ENCODE data around the gene FFAR2.
"Not testable (repeated sequence)": the region's sequence is repeated elsewhere in the genome, so short reads cannot be mapped to it uniquely, and the experiment has no call there.

Gene FFAR2

DNA sequence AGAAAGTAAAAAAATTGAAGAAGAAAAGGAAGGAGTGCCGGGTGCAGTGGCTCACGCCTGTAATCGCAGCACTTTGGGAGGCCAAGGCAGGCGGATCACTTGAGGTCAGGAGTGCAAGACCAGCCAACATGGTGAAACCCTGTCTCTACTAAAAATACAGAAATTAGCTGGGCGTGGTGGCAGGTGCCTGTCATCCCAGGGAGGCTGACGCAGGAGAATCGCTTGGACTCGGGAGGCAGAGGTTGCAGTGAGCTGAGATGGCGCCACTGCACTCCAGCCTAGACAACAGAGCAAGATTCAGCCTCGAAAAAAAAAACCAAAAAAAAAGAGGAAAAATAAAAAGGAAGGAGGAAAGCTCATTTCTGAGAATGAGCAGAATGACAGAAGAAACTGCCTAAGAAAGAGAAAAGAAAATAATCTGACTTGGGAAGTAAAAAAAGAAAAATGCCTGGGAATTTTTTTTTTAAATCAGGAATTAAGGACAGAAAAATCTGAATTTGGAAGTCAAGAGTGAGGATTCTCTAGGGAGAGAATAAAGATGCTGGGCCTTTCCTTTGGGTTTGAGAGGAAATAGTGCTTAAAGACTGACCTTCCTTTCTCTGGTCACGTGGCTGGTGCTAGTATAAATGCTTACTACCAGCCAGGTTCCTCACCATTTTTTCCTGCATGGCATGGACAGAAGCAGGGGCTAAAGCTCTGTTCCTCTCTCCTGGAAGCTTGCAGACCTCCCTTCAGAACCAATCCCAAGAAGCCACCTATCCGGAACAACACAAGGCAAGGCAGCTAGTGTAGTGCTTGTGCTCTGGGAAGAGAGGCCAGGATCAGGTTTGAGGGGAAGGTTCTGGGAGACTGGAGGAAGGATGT lies at the start of gene FFAR2:
TSS of gene FFAR2 (plus strand) at position 652 of the 864 bp plus-strand sequence. CDS start 1,458 bp downstream, outside the sequence.
- POLR2A ChIA-PET (ENCODE audit: low non-redundant PET): no interaction called here
- DNase-seq (ENCODE audit: low spot score): no peak
- no peak within 1 kb of the TSS for H3K27ac ChIP-seq
- TF ChIP-seq, protein P1, sequence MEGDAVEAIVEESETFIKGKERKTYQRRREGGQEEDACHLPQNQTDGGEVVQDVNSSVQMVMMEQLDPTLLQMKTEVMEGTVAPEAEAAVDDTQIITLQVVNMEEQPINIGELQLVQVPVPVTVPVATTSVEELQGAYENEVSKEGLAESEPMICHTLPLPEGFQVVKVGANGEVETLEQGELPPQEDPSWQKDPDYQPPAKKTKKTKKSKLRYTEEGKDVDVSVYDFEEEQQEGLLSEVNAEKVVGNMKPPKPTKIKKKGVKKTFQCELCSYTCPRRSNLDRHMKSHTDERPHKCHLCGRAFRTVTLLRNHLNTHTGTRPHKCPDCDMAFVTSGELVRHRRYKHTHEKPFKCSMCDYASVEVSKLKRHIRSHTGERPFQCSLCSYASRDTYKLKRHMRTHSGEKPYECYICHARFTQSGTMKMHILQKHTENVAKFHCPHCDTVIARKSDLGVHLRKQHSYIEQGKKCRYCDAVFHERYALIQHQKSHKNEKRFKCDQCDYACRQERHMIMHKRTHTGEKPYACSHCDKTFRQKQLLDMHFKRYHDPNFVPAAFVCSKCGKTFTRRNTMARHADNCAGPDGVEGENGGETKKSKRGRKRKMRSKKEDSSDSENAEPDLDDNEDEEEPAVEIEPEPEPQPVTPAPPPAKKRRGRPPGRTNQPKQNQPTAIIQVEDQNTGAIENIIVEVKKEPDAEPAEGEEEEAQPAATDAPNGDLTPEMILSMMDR (conservative IDR thresholded peaks at IDR 0.05; ENCODE audit: low read depth): no peak
- CTCF ChIA-PET: no interaction called here

GRCh38 chr19:35398570-35398969 lies 49.5 kb upstream of the FFAR2 start:
- ChIA-PET CTCF (no interaction called here), POLR2A (ENCODE audit: low non-redundant PET) (no interaction called here)
- TF ChIP-seq, protein P1 (conservative IDR thresholded peaks at IDR 0.05; ENCODE audit: low read depth): no peak
- DNase-seq (ENCODE audit: low spot score): no peak
- no peak overlapping the region for H3K27ac ChIP-seq

DNA sequence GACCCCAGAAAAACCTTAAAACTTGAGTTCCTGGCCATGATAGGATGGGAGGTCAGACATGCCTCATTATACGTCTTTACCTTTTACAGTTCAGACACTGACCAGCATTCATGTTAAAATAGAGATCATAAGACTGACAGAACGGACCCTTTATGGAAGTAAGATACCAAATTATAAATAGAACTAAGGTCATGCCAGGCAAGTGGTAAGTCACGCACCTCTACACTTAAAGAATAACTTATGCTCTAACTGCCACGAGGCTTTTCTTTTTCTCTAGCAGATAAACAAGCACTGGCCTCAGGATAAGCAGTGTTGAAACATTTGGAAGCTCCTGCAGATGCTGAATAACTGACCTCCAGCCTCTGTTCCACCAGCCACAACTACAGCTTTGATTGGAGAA lies 48.8 kb upstream of the FFAR2 start:
- ChIA-PET POLR2A (ENCODE audit: low non-redundant PET) (no interaction called here), CTCF (no interaction called here)
- DNase-seq (ENCODE audit: low spot score): no peak
- H3K27ac ChIP-seq: no peak overlapping the region
- TF ChIP-seq, protein P1 (conservative IDR thresholded peaks at IDR 0.05; ENCODE audit: low read depth): no peak

DNA sequence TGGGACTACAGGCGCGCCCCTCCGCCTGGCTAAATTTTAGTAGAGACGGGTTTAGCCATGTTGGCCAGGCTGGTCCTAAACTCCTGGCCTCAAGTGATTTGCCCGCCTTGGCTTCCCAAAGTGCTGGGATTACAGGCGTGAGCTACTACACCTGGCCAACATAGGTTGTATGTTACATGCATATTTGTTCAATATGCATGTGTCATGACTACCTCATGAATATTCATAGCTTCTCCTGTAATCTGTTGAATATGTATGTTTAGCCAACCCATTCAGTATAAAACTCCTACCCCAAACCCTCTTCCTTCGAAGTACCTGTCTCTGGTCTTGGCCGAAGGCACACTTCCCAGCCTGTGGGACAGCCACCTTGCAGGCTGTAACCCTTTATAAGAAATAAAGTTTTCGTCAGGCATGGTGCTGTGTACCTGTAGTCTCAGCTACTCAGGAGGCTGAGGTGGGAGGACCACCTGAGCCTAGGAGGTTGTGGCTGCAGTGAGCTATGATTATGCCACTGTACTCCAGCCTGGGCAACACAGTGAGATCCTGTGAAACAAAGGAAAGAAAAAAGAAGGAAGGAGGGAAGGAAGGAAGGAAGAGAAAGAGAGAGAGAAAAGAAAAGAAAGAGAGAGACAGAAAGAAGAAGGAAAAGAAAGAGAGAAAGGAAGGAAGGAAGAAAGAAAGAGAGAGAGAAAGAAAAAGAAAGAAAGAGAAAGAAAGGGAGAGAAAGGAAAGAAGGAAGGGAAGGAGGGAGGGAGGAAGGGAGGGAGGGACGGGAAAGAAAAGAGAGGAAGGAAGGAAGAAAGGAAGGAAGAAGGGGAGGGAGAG lies 47.9 kb upstream of the FFAR2 start:
- POLR2A ChIA-PET (ENCODE audit: low non-redundant PET): no interaction called here
- DNase-seq (ENCODE audit: low spot score): no peak
- TF ChIP-seq, protein P1 (conservative IDR thresholded peaks at IDR 0.05; ENCODE audit: low read depth): no peak
- CTCF ChIA-PET: no interaction called here
- H3K27ac ChIP-seq: no peak overlapping the region

GRCh38 chr19:35400773-35401100 lies 47.3 kb upstream of the FFAR2 start:
- DNase-seq (ENCODE audit: low spot score): no peak
- POLR2A ChIA-PET (ENCODE audit: low non-redundant PET): no interaction called here

DNA sequence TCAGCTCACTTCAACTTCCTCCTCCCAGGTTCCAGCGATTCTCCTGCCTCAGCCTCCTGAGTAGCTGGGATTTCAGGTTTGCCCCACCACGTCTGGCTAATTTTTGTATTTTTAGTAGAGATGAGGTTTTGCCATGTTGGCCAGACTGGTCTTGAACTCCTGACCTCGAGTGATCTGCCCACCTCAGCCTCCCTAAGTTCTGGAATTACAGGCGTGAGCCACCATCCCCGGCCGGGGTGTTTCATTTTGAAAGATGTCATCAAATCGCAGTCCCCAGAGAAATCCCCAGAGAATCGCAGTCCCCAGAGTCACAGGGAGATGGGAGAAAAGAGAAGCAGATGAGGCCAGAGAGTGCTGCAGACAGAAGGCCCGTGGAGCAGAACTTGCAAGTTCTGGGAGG lies 46.6 kb upstream of the FFAR2 start:
- POLR2A ChIA-PET (ENCODE audit: low non-redundant PET); DNase-seq (ENCODE audit: low spot score); H3K27ac ChIP-seq: not testable (repeated sequence)
- CTCF ChIA-PET: interaction anchor here (0.7 kb wide), 1 partner anchor 33 kb away, joined by 3 read pairs; no protein-coding TSS in a partner anchor

More at GRCh38 chr19:35400773-35401100, 47.3 kb upstream of the FFAR2 start:
- CTCF ChIA-PET: no interaction called here
- TF ChIP-seq, protein P1 (conservative IDR thresholded peaks at IDR 0.05; ENCODE audit: low read depth): no peak
- no peak overlapping the region for H3K27ac ChIP-seq
